Fibroblast of pulmonary artery (primary cell): ENCODE measurements around the gene ZBTB21.

Experiments
- DNase-seq: peaks from one replicate; pipeline ENCODE4 v3.0.0-alpha.2; 2010; ENCODE audit warnings: low read depth
- H3K4me3 ChIP-seq: replicated peaks from 2 replicates; pipeline ENCODE4 v1.5.1; 2011; ENCODE audit warnings: low read depth, mild to moderate bottlenecking, control low read depth, low read length, moderate library complexity
- CTCF ChIP-seq: IDR thresholded peaks from 2 replicates; pipeline ENCODE4 v1.5.1; 2011; ENCODE audit warnings: mild to moderate bottlenecking, control low read depth, low read length, inconsistent platforms; ENCODE audit errors: missing control alignments

The ZBTB21 gene

GRCh38 chr21:42007356-42007940 lies 2.7 kb downstream of the ZBTB21 start:
- H3K4me3 ChIP-seq: no peak overlapping the region
- no peak for DNase-seq
- TF ChIP-seq CTCF: no peak

DNA sequence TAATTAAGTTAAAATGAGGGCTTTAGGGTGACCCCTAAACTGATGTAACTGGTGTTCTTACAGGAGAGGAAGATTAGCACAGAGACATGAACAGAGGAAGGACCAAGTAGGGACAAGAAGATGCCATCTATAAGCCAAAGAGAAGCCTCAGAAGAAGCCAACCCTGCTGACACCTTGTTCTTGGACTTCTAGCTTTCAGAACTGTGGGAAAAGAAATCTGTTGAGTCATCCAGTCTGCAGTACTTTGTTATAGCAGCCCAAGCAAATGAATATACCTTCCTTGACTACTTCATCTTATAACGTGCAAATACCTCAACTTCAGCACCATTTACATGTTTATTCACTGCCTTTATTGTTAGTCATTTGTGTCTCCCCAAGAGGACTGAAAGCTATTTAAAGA lies 3.4 kb downstream of the ZBTB21 start:
- no peak overlapping the region for H3K4me3 ChIP-seq
- DNase-seq: no peak
- no peak for TF ChIP-seq CTCF

- no peak overlapping the region for H3K4me3 ChIP-seq
- DNase-seq: no peak
- no peak for TF ChIP-seq CTCF
Observed at GRCh38 chr21:42004406-42005199, 5.6 kb downstream of the ZBTB21 start.

GRCh38 chr21:42003051-42003461 lies 7.1 kb downstream of the ZBTB21 start:
- H3K4me3 ChIP-seq: no peak overlapping the region
- TF ChIP-seq CTCF: no peak
- no peak for DNase-seq

DNA sequence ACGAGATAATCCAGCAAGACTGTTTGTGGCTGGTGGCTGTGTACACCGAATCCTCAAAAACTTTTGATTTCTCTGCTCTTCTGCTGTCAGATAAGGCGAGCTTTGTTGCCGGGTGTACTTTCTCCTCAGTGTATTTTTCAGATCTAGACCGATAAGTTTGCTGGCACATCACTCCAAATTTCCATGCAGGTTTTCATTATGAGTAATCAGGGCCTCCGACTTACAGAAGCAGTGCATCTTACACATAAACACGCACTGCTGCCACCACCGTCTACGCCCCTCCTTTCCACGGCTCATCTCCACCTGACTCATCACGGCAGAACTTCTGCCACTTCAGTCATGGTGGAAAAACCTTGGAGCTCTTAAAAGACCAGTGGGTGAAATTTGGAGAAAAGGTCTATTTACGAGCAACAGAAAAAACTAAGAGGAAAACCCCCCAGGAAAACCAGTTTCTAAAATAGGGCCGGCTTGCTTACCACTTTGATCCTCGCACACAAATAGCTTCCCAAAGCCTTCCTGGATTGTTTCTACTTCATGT lies 7.7 kb downstream of the ZBTB21 start:
- DNase-seq: peak; percentile 68
- TF ChIP-seq CTCF: no peak
- H3K4me3 ChIP-seq: no peak overlapping the region

GRCh38 chr21:42001781-42002180 lies 8.4 kb downstream of the ZBTB21 start:
- TF ChIP-seq CTCF: no peak

GRCh38 chr21:42000908-42001307 lies 9.3 kb downstream of the ZBTB21 start:
- TF ChIP-seq CTCF: no peak
- H3K4me3 ChIP-seq: no peak overlapping the region
- DNase-seq: no peak

More at GRCh38 chr21:42001781-42002180, 8.4 kb downstream of the ZBTB21 start:
- H3K4me3 ChIP-seq: no peak overlapping the region
- DNase-seq: no peak
